Measurements from ENCODE around the gene DCDC2B.
A peak's percentile ranks its signal among the peaks of the same experiment; 100 is the strongest.

Gene DCDC2B

GRCh38 chr1:32234792-32235191 lies 25.9 kb downstream of the DCDC2B start:
- TF ChIP-seq CTCF (IDR thresholded peaks at IDR 0.05; ENCODE audit: low read depth, low read length, missing control alignments), result no peak
- no peak for DNase-seq (ENCODE audit: low read depth)
- in situ Hi-C loops (cut with HindIII; ENCODE audit: low sequenced_read_pairs), result no loop called here
- H3K4me3 ChIP-seq (ENCODE audit: low read depth, low read length), result no peak overlapping the region

GRCh38 chr1:32239337-32239736 lies 30.4 kb downstream of the DCDC2B start:
- no peak for TF ChIP-seq CTCF (IDR thresholded peaks at IDR 0.05; ENCODE audit: low read depth, low read length, missing control alignments)
- no peak for DNase-seq (ENCODE audit: low read depth)
- in situ Hi-C loops (cut with HindIII; ENCODE audit: low sequenced_read_pairs), result no loop called here
- no peak overlapping the region for H3K4me3 ChIP-seq (ENCODE audit: low read depth, low read length)

- H3K4me3 ChIP-seq (ENCODE audit: low read depth, low read length), result peak overlapping the region; percentile 40
- DNase-seq (ENCODE audit: low read depth), result no peak
- in situ Hi-C loops (cut with HindIII; ENCODE audit: low sequenced_read_pairs), result loop anchor here (5.0 kb wide), 1 partner anchor 83 kb away; no protein-coding TSS in a partner anchor
- no peak for TF ChIP-seq CTCF (IDR thresholded peaks at IDR 0.05; ENCODE audit: low read depth, low read length, missing control alignments)
Observed at GRCh38 chr1:32239790-32240139, 30.9 kb downstream of the DCDC2B start.

- peak overlapping the region; percentile 40 for H3K4me3 ChIP-seq (ENCODE audit: low read depth, low read length)
- DNase-seq (ENCODE audit: low read depth), result no peak
- no peak for TF ChIP-seq CTCF (IDR thresholded peaks at IDR 0.05; ENCODE audit: low read depth, low read length, missing control alignments)
- in situ Hi-C loops (cut with HindIII; ENCODE audit: low sequenced_read_pairs), result loop anchor here (5.0 kb wide), 1 partner anchor 82 kb away; no protein-coding TSS in a partner anchor
Observed at GRCh38 chr1:32240140-32240951, 31.5 kb downstream of the DCDC2B start.

- peak overlapping the region; percentile 40 for H3K4me3 ChIP-seq (ENCODE audit: low read depth, low read length)
- TF ChIP-seq CTCF (IDR thresholded peaks at IDR 0.05; ENCODE audit: low read depth, low read length, missing control alignments), result peak; percentile 2
- in situ Hi-C loops (cut with HindIII; ENCODE audit: low sequenced_read_pairs), result loop anchor here (5.0 kb wide), 1 partner anchor 81 kb away; no protein-coding TSS in a partner anchor
- no peak for DNase-seq (ENCODE audit: low read depth)
Observed at GRCh38 chr1:32241001-32241763, 32.3 kb downstream of the DCDC2B start.

- no peak overlapping the region for H3K4me3 ChIP-seq (ENCODE audit: low read depth, low read length)
- TF ChIP-seq CTCF (IDR thresholded peaks at IDR 0.05; ENCODE audit: low read depth, low read length, missing control alignments), result no peak
- in situ Hi-C loops (cut with HindIII; ENCODE audit: low sequenced_read_pairs), result loop anchor here (5.0 kb wide), 1 partner anchor 80 kb away; no protein-coding TSS in a partner anchor
- DNase-seq (ENCODE audit: low read depth), result no peak
Observed at GRCh38 chr1:32242341-32242851, 33.5 kb downstream of the DCDC2B start.

Measured in astrocyte of the cerebellum (primary cell).